HepG2 (cell line): ENCODE data around the gene NAA30. TPM values are rescaled to one million over a fixed set of nuclear protein-coding genes. Genes with fewer than 3 reads are reported as not detected.

Experiments
- HDAC2 ChIP-seq: sonication (generic); formaldehyde crosslinking; IDR thresholded peaks from 2 replicates; pipeline ENCODE4 v1.4.0; 2020; ENCODE audit warnings: missing genetic modification reagents
- KIAA2018 ChIP-seq: sonication (generic); formaldehyde crosslinking; IDR thresholded peaks from 2 replicates; pipeline ENCODE4 v1.5.0; 2020; ENCODE audit warnings: mild to moderate bottlenecking, missing genetic modification reagents, borderline replicate concordance
- MTF2 ChIP-seq: sonication (generic); formaldehyde crosslinking; IDR thresholded peaks from 2 replicates; pipeline ENCODE4 v1.5.0; 2020; ENCODE audit warnings: missing genetic modification reagents, borderline replicate concordance
- XRCC5 ChIP-seq: fragments of 200-400 bp; formaldehyde crosslinking; optimal IDR thresholded peaks from 2 replicates; pipeline ENCODE3; 2017; ENCODE audit warnings: mild to moderate bottlenecking, low read length
- YY1 ChIP-seq: IDR thresholded peaks from 2 replicates; pipeline ENCODE4 v1.6.1; 2011; ENCODE audit warnings: low read length, low read depth, moderate library complexity, mild to moderate bottlenecking; ENCODE audit not compliant: insufficient read depth, insufficient replicate concordance
- ZBTB34 ChIP-seq: sonication (generic); formaldehyde crosslinking; IDR thresholded peaks from 2 replicates; pipeline ENCODE4 v1.8.0; 2022; ENCODE audit warnings: mild to moderate bottlenecking, missing genetic modification reagents
- ZFP91 ChIP-seq: sonication (generic); formaldehyde crosslinking; IDR thresholded peaks from 2 replicates; pipeline ENCODE4 v1.9.0; 2022; ENCODE audit warnings: missing genetic modification reagents, mild to moderate bottlenecking, borderline replicate concordance
- ZNF367 ChIP-seq: sonication (generic); formaldehyde crosslinking; IDR thresholded peaks from 2 replicates; pipeline ENCODE4 v1.4.0; 2020; ENCODE audit warnings: missing genetic modification reagents, borderline replicate concordance
- ZNF432 ChIP-seq: sonication (generic); formaldehyde crosslinking; IDR thresholded peaks from 2 replicates; pipeline ENCODE4 v1.5.0; 2020; ENCODE audit warnings: missing genetic modification reagents, mild to moderate bottlenecking, borderline replicate concordance
- ZNF616 ChIP-seq: sonication (generic); formaldehyde crosslinking; IDR thresholded peaks from 2 replicates; pipeline ENCODE4 v1.5.0; 2020; ENCODE audit warnings: low read depth, mild to moderate bottlenecking, missing genetic modification reagents
- ZNF713 ChIP-seq: sonication (generic); formaldehyde crosslinking; IDR thresholded peaks from 2 replicates; pipeline ENCODE4 v1.4.0; 2020; ENCODE audit warnings: mild to moderate bottlenecking, missing genetic modification reagents
- ZNF75D ChIP-seq: sonication (generic); formaldehyde crosslinking; IDR thresholded peaks from 2 replicates; pipeline ENCODE4 v1.8.1; 2023; ENCODE audit warnings: missing genetic modification reagents, mild to moderate bottlenecking, borderline replicate concordance
- ZSCAN25 ChIP-seq: sonication (generic); formaldehyde crosslinking; IDR thresholded peaks from 2 replicates; pipeline ENCODE4 v1.8.0; 2022; ENCODE audit warnings: mild to moderate bottlenecking, missing genetic modification reagents
- polyA plus RNA-seq, 8 experiments: library from polyadenylated mRNA; depleted of rRNA in 3 of 8; stranded (reverse) in 7 of 8; unstranded in 1 of 8; fragments of >200 nt; fragmentation: Illumina TruSeq in 4 of 8; extraction: Trizol in 4 of 8; gene quantifications; 2 replicates each; pipeline versions ENCODE4 v1.2.1 to v1.2.3, GENCODE V29; 2011 to 2016; ENCODE audit warnings: low read depth in 4 of 8, missing spikeins in 1 of 8, mixed read lengths in 1 of 8; ENCODE audit not compliant: insufficient read depth in 1 of 8
- total RNA-seq, 5 experiments: library from RNA; depleted of rRNA; stranded (reverse); fragments of >200 nt; fragmentation: Illumina TruSeq; extraction: Trizol; gene quantifications; 2 replicates each; pipeline ENCODE4 v1.2.3, GENCODE V29; 2016; ENCODE audit warnings: low read depth in 1 of 5

The NAA30 gene
- total and polyA plus RNA-seq, 2 of the 13 experiments (the other 11 are each of a cell fraction or from before 2014, with no cell fraction given) = 10.8 to 18.4 TPM

- TF ChIP-seq KIAA2018 (CRISPR knock-in tag) = no peak
- TF ChIP-seq ZSCAN25 = 0 out of 2 replicates have a peak, but pooled peaks have one; percentile 6
- TF ChIP-seq ZNF367 (CRISPR knock-in tag) = no peak
- peak; percentile 38 for TF ChIP-seq XRCC5
- TF ChIP-seq YY1 = peak; percentile 1
- TF ChIP-seq ZBTB34 (CRISPR knock-in tag) = no peak
- TF ChIP-seq ZNF713 = no peak
- TF ChIP-seq MTF2 (CRISPR knock-in tag) = peak; percentile 40; the same call in 1 of the 2 replicates
- no peak for TF ChIP-seq ZNF75D
- TF ChIP-seq ZFP91 (CRISPR knock-in tag) = peak; percentile 50; the same call in 1 of the 2 replicates
- no peak; the same call in 1 of the 2 replicates for TF ChIP-seq ZNF616 (CRISPR knock-in tag)
- TF ChIP-seq HDAC2 = 0 out of 2 replicates have a peak, but pooled peaks have one; percentile 5
- TF ChIP-seq ZNF432 (CRISPR knock-in tag) = no peak
Observed at GRCh38 chr14:57390806-57391516, 575 bp downstream of the NAA30 start (continued).
